ENCODE measurements around the gene LASP1.

The LASP1 gene

DNA sequence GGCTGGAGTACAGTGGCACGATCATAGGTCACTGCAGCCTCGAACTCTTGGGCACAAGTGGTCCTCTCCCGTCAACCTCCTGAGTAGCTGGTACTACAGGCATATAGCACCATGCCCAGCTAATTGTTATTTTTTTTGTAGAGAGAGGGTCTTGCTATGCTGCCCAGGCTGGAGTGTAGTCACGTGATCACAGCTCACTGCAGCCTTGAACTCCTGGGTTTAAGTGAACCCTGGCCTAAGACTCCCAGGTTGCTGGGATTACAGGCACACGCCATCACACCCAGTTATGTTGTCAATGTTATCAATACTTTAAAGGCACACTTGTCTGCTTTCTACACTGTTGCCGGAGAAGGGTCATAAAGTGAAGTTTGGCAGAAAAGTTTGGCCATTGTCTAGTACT, 33.5 kb downstream of the LASP1 start:
- ATAC-seq (ENCODE audit: low read depth) (no peak), DNase-seq (ENCODE audit: low spot score) (no peak)
- Histone ChIP-seq H3K36me3 (ENCODE audit: low read depth) (peaks cover 76% of the 10 kb centered on the region), H3K4me1 (ENCODE audit: insufficient read depth, poor library complexity, severe bottlenecking) (peaks cover 25% of the 10 kb centered on the region), H3K9me3 (ENCODE audit: severe bottlenecking) (no peaks in the 10 kb centered on the region), H3K4me3 (ENCODE audit: severe bottlenecking) (no peak overlapping the region), H3K27me3 (ENCODE audit: insufficient read depth, poor library complexity, severe bottlenecking) (no peaks in the 10 kb centered on the region), H3K27ac (ENCODE audit: poor library complexity, severe bottlenecking) (no peak overlapping the region)
- TF ChIP-seq, protein P1, sequence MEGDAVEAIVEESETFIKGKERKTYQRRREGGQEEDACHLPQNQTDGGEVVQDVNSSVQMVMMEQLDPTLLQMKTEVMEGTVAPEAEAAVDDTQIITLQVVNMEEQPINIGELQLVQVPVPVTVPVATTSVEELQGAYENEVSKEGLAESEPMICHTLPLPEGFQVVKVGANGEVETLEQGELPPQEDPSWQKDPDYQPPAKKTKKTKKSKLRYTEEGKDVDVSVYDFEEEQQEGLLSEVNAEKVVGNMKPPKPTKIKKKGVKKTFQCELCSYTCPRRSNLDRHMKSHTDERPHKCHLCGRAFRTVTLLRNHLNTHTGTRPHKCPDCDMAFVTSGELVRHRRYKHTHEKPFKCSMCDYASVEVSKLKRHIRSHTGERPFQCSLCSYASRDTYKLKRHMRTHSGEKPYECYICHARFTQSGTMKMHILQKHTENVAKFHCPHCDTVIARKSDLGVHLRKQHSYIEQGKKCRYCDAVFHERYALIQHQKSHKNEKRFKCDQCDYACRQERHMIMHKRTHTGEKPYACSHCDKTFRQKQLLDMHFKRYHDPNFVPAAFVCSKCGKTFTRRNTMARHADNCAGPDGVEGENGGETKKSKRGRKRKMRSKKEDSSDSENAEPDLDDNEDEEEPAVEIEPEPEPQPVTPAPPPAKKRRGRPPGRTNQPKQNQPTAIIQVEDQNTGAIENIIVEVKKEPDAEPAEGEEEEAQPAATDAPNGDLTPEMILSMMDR (IDR thresholded peaks at IDR 0.05; ENCODE audit: poor library complexity, severe bottlenecking) = no peak

DNA sequence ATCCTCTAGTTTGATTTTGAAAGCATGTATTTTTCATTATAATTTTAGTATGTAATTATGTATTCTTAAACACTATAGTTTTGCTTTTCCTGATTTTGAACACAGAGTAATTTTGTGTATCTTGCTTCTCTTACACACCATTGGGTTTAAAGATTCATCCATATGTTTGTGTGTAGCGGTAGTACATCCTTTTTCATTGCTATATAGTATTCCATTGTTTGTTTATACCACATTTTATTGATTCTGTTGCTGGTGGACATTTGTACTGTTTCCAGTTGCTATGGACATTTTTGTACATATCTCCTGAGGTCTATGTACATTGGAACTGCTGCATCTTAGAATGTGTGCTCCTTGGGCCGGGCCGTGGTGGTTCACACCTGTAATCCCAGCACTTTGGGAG, 35.0 kb downstream of the LASP1 start:
- no peak for ATAC-seq (ENCODE audit: low read depth)
- no peak for DNase-seq (ENCODE audit: low spot score)
- Histone ChIP-seq H3K27ac (ENCODE audit: poor library complexity, severe bottlenecking) (no peak overlapping the region), H3K4me1 (ENCODE audit: insufficient read depth, poor library complexity, severe bottlenecking) (peaks cover 30% of the 10 kb centered on the region), H3K9me3 (ENCODE audit: severe bottlenecking) (no peaks in the 10 kb centered on the region), H3K4me3 (ENCODE audit: severe bottlenecking) (no peak overlapping the region), H3K27me3 (ENCODE audit: insufficient read depth, poor library complexity, severe bottlenecking) (no peaks in the 10 kb centered on the region), H3K36me3 (ENCODE audit: low read depth) (peaks cover 66% of the 10 kb centered on the region)
- TF ChIP-seq, protein P1 (IDR thresholded peaks at IDR 0.05; ENCODE audit: poor library complexity, severe bottlenecking) = no peak

DNA sequence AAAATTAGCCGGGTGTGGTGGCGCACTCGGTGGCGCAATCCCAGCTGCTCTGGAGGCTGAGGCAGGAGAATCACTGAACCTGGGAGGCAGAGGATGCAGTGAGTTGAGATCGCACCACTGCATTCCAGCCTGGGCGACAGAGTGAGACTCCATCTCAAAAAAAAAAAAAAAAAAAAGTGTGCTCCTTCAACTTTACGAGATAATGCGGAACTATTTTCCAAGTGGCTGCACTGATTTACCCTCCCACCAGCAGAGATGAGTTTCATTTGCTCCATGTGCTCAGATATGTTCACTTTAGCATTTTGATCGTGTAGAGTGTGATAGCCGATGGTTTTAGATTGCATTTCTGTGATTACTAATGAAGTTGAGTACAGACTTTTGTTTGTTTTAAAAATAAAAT, 35.5 kb downstream of the LASP1 start:
- TF ChIP-seq, protein P1 (IDR thresholded peaks at IDR 0.05; ENCODE audit: poor library complexity, severe bottlenecking) = no peak
- DNase-seq (ENCODE audit: low spot score) = no peak
- Histone ChIP-seq H3K4me1 (ENCODE audit: insufficient read depth, poor library complexity, severe bottlenecking) (peaks cover 29% of the 10 kb centered on the region), H3K4me3 (ENCODE audit: severe bottlenecking) (no peak overlapping the region), H3K27me3 (ENCODE audit: insufficient read depth, poor library complexity, severe bottlenecking) (no peaks in the 10 kb centered on the region), H3K9me3 (ENCODE audit: severe bottlenecking) (no peaks in the 10 kb centered on the region), H3K27ac (ENCODE audit: poor library complexity, severe bottlenecking) (no peak overlapping the region), H3K36me3 (ENCODE audit: low read depth) (peaks cover 69% of the 10 kb centered on the region)
- ATAC-seq (ENCODE audit: low read depth) = no peak

DNA sequence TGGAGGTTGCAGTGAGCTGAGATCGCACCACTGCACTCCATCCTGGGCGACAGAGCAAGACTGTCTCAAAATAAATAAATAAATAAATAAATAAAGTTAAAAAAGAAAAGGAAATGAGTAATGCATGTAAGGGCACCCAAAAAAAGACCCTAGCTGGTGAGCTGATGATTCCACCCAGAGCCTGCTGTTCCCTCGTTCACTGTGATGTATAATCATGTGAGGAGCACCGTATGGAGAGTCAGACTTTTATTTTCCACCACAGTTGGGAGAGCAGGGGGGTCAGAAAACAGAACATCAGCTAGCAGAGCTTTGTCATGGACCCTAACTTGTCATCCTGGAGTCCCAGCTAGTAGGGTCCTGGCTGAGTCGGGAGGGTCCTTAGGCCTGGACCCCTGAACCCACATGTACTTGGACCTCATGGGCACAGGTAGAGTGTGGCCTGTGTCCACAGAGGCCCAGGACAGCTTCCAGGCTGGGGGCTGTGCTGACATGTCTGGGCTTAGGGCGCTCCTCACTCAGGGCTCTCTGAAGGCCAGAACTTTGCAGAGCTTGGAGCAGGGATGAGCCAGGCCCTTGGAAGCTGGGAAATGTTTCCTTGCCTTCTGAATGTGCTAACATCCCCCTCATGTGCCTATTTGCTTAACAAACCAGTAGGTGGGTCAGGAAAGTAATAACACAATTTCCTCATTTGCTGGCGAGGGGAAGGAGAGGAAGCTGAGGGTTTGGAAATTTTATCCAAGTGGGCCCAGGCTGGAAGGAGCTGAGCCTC, 36.8 kb downstream of the LASP1 start:
- Histone ChIP-seq H3K27ac (ENCODE audit: poor library complexity, severe bottlenecking) (peak overlapping the region; percentile 63), H3K36me3 (ENCODE audit: low read depth) (peaks cover 68% of the 10 kb centered on the region), H3K4me1 (ENCODE audit: insufficient read depth, poor library complexity, severe bottlenecking) (peaks cover 18% of the 10 kb centered on the region), H3K4me3 (ENCODE audit: severe bottlenecking) (no peak overlapping the region), H3K9me3 (ENCODE audit: severe bottlenecking) (no peaks in the 10 kb centered on the region), H3K27me3 (ENCODE audit: insufficient read depth, poor library complexity, severe bottlenecking) (no peaks in the 10 kb centered on the region)
- TF ChIP-seq, protein P1 (IDR thresholded peaks at IDR 0.05; ENCODE audit: poor library complexity, severe bottlenecking) = no peak
- peak; percentile 52; the same call in 2 of the 3 replicates for ATAC-seq (ENCODE audit: low read depth)
- DNase-seq (ENCODE audit: low spot score) = no peak
